B cell (primary cell): ENCODE results near the gene SRD5A3. TPM values are rescaled to one million over a fixed set of nuclear protein-coding genes. Genes with fewer than 3 reads are reported as not detected.

Experiments
- ATAC-seq: fragments of 200-7000 bp; cut with Tn5 transposase; one replicate; pipeline ENCODE4 v1.10.0; 2021; ENCODE audit warnings: low read depth, mild to moderate bottlenecking, moderate number of reproducible peaks, moderate library complexity
- CTCF ChIA-PET: fragments of 350-600 bp; sonication (Branson Sonifier 250); formaldehyde crosslinking; loops from one replicate; lab custom pipeline; 2021; ENCODE audit warnings: antibody characterized with exemption, inconsistent platforms; lab: Charles Lee
- POLR2A ChIA-PET: fragments of 350-600 bp; sonication (Branson Sonifier 250); formaldehyde crosslinking; loops from one replicate; lab custom pipeline; 2021; ENCODE audit warnings: antibody characterized with exemption; lab: Charles Lee
- DNase-seq: peaks from one replicate; pipeline ENCODE4 v3.0.0; 2013
- H2AFZ ChIP-seq: 2 replicates; pipeline ENCODE4 v1.6.1; 2012; ENCODE audit warnings: mild to moderate bottlenecking, low read depth, low read length; ENCODE audit not compliant: insufficient read depth, poor library complexity, severe bottlenecking
- H3K27ac ChIP-seq, 2 donors: 1 replicate in 1 of 2; 2 replicates in 1 of 2; pipeline ENCODE4 v1.5.1; 2012 to 2013; ENCODE audit warnings: low read length in 2 of 2, mild to moderate bottlenecking in 2 of 2, moderate library complexity in 1 of 2
- H3K27me3 ChIP-seq, 4 experiments: fragments of 200-600 bp in 1 of 4; sonication (generic) in 1 of 4; replicated peaks in 1 of 4; 1 replicate in 2 of 4; 2 replicates in 2 of 4; pipeline versions ENCODE4 v1.6.1 to v1.7.0; 2013 to 2016; ENCODE audit warnings: low read length in 3 of 4, mild to moderate bottlenecking in 2 of 4, mixed read lengths in 1 of 4, moderate library complexity in 1 of 4; ENCODE audit not compliant: insufficient read depth in 4 of 4, control insufficient read depth in 3 of 4; ENCODE audit errors: control extremely low read depth in 1 of 4
- H3K36me3 ChIP-seq, 2 experiments: replicated peaks in 1 of 2; 1 replicate in 1 of 2; 2 replicates in 1 of 2; pipeline versions ENCODE4 v1.6.1 to v1.7.1; 2013; ENCODE audit warnings: low read length in 1 of 2; ENCODE audit not compliant: insufficient read depth in 2 of 2, control insufficient read depth in 1 of 2; ENCODE audit errors: control extremely low read depth in 1 of 2, extremely low read depth in 1 of 2
- H3K4me1 ChIP-seq, 2 donors: fragments of 200-600 bp in 1 of 2; sonication (generic) in 1 of 2; 1 replicate in 1 of 2; 2 replicates in 1 of 2; pipeline versions ENCODE4 v1.5.1 to v1.6.1; 2013 to 2017; ENCODE audit warnings: low read length in 2 of 2; ENCODE audit not compliant: control insufficient read depth in 2 of 2, insufficient read depth in 2 of 2
- H3K4me2 ChIP-seq: replicated peaks from 2 replicates; pipeline ENCODE3; 2012; ENCODE audit warnings: mild to moderate bottlenecking, low read depth, low read length; ENCODE audit not compliant: poor library complexity, severe bottlenecking
- H3K4me3 ChIP-seq, 5 experiments: fragments of 200-600 bp in 1 of 5; sonication (generic) in 1 of 5; 1 replicate in 3 of 5; 2 replicates in 2 of 5; pipeline versions ENCODE4 v1.5.1 to v1.7.0; 2011 to 2016; ENCODE audit warnings: low read length in 4 of 5, mild to moderate bottlenecking in 4 of 5, low read depth in 2 of 5, control low read depth in 1 of 5, moderate library complexity in 1 of 5; ENCODE audit not compliant: insufficient read depth in 1 of 5; ENCODE audit errors: control extremely low read depth in 1 of 5, extremely low read depth in 1 of 5
- H3K79me2 ChIP-seq: fragments of 200-600 bp; sonication (generic); one replicate; pipeline ENCODE4 v1.6.0; 2016; ENCODE audit warnings: low read length; ENCODE audit not compliant: control insufficient read depth, insufficient read depth
- H3K9ac ChIP-seq: fragments of 200-600 bp; sonication (generic); 2 replicates; pipeline ENCODE4 v1.6.1; 2017; ENCODE audit warnings: mild to moderate bottlenecking, low read length, moderate library complexity
- H3K9me3 ChIP-seq, 3 donors: one replicate each; pipeline versions ENCODE4 v1.6.1 to v1.7.1; 2013; ENCODE audit warnings: low read length in 2 of 3; ENCODE audit not compliant: control insufficient read depth in 2 of 3, insufficient read depth in 1 of 3; ENCODE audit errors: control extremely low read depth in 1 of 3
- H4K20me1 ChIP-seq: 2 replicates; pipeline ENCODE4 v1.6.0; 2012; ENCODE audit warnings: mild to moderate bottlenecking, low read length; ENCODE audit not compliant: insufficient read depth, control insufficient read depth, poor library complexity, severe bottlenecking
- H3K27ac Mint-ChIP-seq: one replicate; pipeline ENCODE4 v1.8.0; 2021; ENCODE audit warnings: mixed read lengths
- H3K27me3 Mint-ChIP-seq: one replicate; pipeline ENCODE4 v1.8.0; 2021; ENCODE audit warnings: mixed read lengths
- H3K4me1 Mint-ChIP-seq: one replicate; pipeline ENCODE4 v1.8.0; 2021; ENCODE audit warnings: mixed read lengths
- H3K4me3 Mint-ChIP-seq: one replicate; pipeline ENCODE4 v1.8.0; 2021; ENCODE audit warnings: mixed read lengths
- H3K9me3 Mint-ChIP-seq: one replicate; pipeline ENCODE4 v1.8.0; 2022; ENCODE audit warnings: mixed read lengths; ENCODE audit not compliant: insufficient read depth
- CTCF ChIP-seq: fragments of 200-600 bp; IDR thresholded peaks from one replicate; pipeline ENCODE4 v1.8.0; 2022; ENCODE audit warnings: antibody characterized with exemption, mild to moderate bottlenecking
- EZH2 ChIP-seq: IDR thresholded peaks from 2 replicates; pipeline ENCODE4 v1.6.1; 2012; ENCODE audit warnings: borderline replicate concordance, low read depth, mild to moderate bottlenecking, moderate library complexity, low read length; ENCODE audit not compliant: insufficient read depth, poor library complexity, severe bottlenecking
- WGBS: methylation state at CpG from one replicate; pipeline ENCODE4 v1.1.5; 2013; ENCODE audit warnings: missing lambda C conversion rate; ENCODE audit not compliant: insufficient coverage; 5-methylcytosine and 5-hydroxymethylcytosine counted together
- intact Hi-C: fragments of 100-400 bp; cut with micrococcal nuclease; formaldehyde crosslinking; loops from one replicate; pipeline ENCODE4 v1.10.0; 2022
- polyA plus RNA-seq: library from polyadenylated mRNA; depleted of rRNA; stranded (reverse); fragments of >200 nt; gene quantifications from 2 replicates; pipeline ENCODE4 v1.2.3, GENCODE V29; 2012
- total RNA-seq, 2 donors: library from RNA; stranded (reverse); fragments of 120-200 nt in 1 of 2; gene quantifications; 1 replicate in 1 of 2; 2 replicates in 1 of 2; pipeline versions ENCODE4 v1.2.3 to v1.2.4, GENCODE V29; 2013 to 2022

The SRD5A3 gene
- total and polyA plus RNA-seq, 2 donors (not counting 1 experiment from before 2014, with no cell fraction given): 0.88 to 3.6 TPM

GRCh38 chr4:55386073-55386472 is 40.0 kb downstream of the SRD5A3 start:
- H2AFZ ChIP-seq: no peak overlapping the region
- no peaks in the 10 kb centered on the region for H3K9me3 Mint-ChIP-seq

DNA sequence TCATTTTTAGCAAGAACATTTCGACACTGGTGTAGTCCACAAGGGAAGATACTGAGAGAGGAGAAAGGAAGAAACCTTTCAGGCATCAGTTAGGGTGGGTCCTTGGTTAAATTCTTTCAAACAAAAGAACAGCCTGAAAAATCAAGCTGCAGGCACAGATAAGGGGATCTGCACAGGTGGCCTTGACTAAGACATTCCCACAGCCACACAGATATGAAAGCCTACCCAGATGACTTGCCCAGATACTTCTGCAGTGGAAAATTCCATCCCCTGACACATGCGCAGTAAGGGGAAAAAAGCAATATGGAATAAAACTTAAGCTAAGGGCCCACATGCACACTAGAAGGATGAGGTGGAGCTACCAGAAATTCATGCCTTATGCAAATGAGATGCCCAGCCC is 40.8 kb downstream of the SRD5A3 start:
- H3K9ac ChIP-seq: no peak overlapping the region
- intact Hi-C loops: no loop called here
- CTCF ChIA-PET: no interaction called here

More at GRCh38 chr4:55386073-55386472, 40.0 kb downstream of the SRD5A3 start:
- Histone ChIP-seq H3K27me3 (no peaks in the 10 kb centered on the region), H3K4me1 (no peaks in the 10 kb centered on the region), H3K27ac (no peak overlapping the region), H3K9me3 (no peaks in the 10 kb centered on the region), H3K79me2 (no peaks in the 10 kb centered on the region), H3K4me2 (no peak overlapping the region), H4K20me1 (no peaks in the 10 kb centered on the region), H3K36me3 (no peaks in the 10 kb centered on the region), H3K9ac (no peak overlapping the region), H3K4me3 (no peak overlapping the region)
- DNase-seq (no peak), ATAC-seq (no peak)
- intact Hi-C loops: no loop called here
- ChIA-PET POLR2A (no interaction called here), CTCF (no interaction called here)
- Mint-ChIP-seq H3K27ac (no peak overlapping the region), H3K27me3 (no peaks in the 10 kb centered on the region), H3K4me1 (no peaks in the 10 kb centered on the region), H3K4me3 (no peak overlapping the region)
- TF ChIP-seq EZH2: no peak
- no peak for TF ChIP-seq CTCF

More for the DNA sequence above, 40.8 kb downstream of the SRD5A3 start:
- Histone ChIP-seq H3K4me1 (no peaks in the 10 kb centered on the region), H3K36me3 (no peaks in the 10 kb centered on the region), H4K20me1 (no peaks in the 10 kb centered on the region), H3K27me3 (no peaks in the 10 kb centered on the region), H3K79me2 (no peaks in the 10 kb centered on the region), H3K27ac (no peak overlapping the region), H3K9me3 (no peaks in the 10 kb centered on the region), H3K4me3 (no peak overlapping the region), H2AFZ (no peak overlapping the region), H3K4me2 (no peak overlapping the region)
- Mint-ChIP-seq H3K27ac (no peak overlapping the region), H3K9me3 (no peaks in the 10 kb centered on the region), H3K4me1 (no peaks in the 10 kb centered on the region), H3K4me3 (no peak overlapping the region), H3K27me3 (no peaks in the 10 kb centered on the region)
- no CpG with 5 or more reads among the region's 2 CpGs for WGBS
- TF ChIP-seq CTCF (no peak), EZH2 (no peak)
- POLR2A ChIA-PET: no interaction called here
- ATAC-seq: no peak
- DNase-seq: no peak
